Left renal pelvis (tissue), 4 donors: ENCODE measurements around the gene NTM. TPM values are rescaled to one million over a fixed set of nuclear protein-coding genes. Genes with fewer than 3 reads are reported as not detected.

Experiments used
- DNase-seq, 4 donors: peaks; one replicate each; pipeline ENCODE4 v3.0.0-alpha.2; 2013; ENCODE audit warnings: low read depth in 4 of 4, low spot score in 3 of 4
- polyA plus RNA-seq, 4 donors: library from polyadenylated mRNA; unstranded; fragments of 120-200 nt; gene quantifications; one replicate each; pipeline ENCODE4 v1.2.1, GENCODE V29; 2013; ENCODE audit not compliant: insufficient read length in 4 of 4

Gene NTM
- polyA plus RNA-seq, 4 donors: 41.2 to 80.3 (median 50.2) TPM

DNA sequence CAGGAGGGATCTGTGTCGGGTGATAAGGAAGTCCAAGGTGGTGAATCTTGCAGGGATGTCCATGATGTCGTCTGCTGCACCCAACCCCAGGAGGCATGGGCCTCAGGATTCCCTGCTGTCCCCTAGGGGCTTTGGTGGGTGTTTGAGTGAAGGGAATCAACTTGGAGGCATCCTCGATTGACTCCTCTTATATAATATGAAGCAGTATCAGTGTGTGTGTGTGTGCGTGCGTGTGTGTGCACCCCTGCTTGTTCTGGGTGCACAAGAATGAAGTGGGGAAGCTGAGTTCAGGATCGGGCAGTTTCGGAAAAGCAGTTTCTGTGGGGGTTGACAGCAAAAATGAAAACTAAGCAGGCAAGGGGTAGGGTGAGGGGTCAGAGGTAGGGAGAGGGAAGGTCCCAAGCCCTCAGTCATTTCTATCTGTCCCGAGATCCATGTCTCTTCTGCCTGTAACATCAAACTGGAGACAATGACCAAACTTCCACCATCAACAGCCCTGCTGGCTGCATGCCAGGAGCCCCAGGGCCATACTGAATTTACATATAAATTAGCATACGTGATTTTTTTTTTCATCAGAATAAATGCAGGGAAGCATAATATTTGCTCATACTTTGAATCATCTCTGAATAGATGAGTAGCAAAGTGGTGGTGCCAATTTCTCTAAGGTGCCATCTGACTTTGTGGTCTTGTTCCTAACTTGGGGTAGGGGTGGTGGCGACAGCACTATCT lies 2.0 kb downstream of the NTM start:
- no peak for DNase-seq

DNA sequence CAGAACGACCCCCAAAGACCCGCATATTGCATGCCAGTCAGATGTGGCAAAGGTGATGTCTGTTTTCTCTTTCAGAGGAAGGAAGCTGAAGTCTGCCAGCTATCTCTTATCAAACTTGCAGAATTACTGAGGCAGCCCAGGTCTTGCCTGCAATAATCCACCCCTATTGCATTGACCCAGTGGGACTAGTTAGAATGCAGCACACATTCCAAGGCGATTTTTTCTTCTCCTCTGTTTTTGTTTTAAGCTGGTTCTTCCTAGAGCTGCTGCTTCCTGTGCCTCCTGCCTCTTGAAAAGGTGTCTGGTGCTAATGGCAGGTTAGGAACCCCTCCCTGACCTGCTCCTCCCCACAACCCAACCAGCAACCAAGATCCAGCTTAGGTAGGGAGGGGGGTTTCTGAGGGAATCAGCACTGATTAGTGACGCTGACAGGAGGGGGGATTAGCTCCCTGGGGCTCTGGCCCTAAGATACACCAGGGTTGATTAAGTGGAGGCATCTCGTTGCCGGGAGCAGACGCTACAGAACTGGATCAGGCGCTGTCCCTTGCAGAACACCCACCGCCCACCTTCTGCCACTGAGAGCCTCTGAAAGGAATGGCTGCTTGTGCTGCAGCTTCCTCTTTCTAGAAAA lies 2.8 kb downstream of the NTM start:
- DNase-seq: no peak

DNA sequence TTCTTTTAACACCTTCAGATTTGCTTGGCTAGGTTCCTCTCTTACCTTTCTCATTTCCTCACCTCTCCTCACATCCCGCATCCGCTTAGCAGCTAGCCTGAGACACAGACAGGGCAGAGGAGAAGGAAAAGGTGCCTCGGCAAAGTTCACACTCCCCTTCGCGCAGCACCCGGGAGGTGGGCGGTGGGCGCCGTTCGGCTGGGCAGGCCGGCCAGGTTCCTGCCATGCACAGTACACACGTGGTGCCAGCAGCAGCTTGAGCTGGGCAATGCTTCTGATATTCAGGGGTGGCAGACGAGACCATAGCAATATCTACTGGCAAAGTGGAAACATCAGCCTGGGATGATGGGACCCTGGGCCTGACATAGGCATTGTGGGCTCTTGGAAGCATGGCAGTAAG lies 3.3 kb downstream of the NTM start:
- DNase-seq: no peak

DNA sequence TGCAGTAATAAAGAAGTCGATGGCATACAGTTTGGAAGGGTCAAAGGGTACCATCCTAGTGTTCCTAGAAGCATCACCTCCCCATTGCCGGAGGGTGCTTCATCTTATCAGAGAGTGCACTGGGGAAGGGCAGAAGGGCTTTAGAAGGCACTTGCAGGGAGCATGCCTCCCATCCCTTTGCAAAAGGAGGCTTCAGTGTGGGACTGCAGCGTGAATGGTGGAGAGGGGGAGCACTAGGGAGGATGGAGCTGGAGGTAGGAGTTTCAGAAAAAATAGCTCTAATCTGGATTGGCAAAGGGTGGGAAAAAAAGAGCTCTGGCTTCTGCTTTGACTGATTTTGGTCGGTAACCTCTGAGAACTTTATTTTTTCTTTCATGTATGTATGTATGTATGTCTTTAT lies 5.0 kb downstream of the NTM start:
- DNase-seq: no peak

DNA sequence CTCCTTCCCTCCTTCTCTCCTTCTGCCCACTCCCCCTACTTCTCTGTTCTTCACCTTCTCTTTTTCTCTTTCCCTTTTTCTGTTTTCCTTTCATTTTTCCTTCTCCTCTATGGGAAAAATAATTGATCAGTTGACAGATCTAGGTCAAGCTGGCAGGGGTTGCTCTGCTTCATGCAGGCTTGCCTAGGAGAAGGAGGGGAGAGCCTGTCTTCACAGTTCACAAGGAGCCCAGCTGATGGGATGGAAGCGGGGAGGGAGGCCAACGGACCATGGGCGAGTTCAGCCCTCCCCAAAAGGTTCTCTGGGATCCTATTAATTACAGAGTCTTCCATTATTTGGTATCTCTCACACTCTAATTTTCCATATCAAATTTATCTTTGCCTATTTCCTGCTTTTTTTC lies 5.5 kb downstream of the NTM start:
- DNase-seq: no peak

DNA sequence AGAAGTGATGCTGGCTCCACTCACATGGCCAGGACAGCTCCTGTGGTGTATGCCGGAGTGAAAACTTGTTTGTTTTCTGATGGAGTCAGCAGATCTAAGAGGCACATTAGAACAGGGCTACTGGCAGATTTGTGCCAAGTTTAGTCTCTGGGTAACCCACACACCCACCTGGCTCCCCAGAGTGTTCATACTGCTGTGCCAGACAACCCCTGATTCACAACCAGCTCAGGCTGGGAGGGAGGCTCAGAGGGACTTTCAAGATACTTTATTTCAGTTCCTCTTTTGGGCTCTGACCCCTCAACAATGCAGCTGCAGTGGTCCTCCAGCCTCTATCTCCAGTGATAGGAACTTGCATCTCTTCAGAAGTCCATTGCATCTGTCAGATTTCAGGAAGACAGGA lies 8.5 kb downstream of the NTM start:
- no peak for DNase-seq

DNA sequence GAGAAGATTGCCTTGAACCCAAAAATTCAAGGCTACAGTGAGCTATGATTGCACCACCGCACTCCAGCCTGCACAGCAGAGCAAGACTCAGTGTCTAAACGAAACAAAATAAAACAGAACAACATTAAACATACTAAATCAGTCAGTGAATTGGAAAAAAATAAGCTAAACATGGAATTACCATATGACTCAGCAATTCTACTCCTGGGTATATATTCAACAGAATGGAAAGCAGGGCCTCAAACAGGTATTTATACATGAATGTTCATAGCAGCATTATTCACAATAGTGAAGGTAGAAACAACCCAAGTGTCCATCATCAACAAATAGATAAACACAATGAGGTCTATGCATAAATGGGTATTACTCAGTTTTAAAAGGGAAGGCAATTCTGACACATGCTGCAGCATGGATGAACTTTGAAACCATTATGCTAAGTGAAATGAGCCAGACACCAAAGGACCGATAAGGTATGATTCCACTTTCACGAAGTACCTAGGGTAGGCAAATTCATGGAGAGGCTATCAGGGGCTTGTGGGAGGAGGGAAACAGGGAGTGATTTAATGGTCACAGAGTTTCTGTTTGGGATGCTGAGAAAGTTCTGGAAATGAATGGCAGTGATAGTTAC lies 15.5 kb downstream of the NTM start:
- no peak for DNase-seq

DNA sequence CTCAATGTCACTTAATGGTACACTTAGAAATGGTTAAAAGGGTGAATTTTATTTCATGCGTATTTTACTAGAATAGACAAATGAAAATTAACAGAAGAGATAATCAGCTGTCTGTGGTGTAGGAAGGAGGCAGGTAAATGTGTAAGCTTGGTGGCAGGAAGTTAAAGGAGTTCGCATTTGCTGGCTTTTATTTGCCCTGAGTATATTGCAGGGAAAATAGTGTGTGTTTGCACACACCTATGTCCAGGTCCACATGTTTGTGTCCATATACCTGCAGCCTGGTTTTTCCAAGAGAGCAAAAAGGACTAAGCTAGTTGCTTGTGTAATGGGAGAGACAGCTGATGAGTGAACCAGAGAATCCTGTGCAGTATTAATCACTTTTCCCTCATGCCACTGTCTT lies 16.0 kb downstream of the NTM start:
- no peak for DNase-seq

DNA sequence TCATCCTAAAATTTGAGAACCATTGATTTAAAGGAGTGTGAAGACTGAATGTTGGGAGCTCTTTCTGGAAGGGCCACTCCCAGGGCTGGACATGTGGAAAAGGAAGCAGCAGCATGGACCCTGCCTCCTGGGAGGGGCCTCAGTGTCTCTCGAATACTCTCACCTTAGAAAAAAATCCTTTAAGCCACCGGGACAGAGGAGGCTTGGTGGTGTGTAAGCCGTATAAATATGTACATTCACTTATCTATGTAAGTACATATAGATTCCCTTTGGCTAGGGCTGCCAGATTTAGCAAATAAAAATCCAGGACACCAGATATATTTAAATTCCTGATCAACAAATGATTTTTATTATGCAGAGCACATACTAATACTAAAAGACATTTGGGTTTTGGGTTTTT lies 17.6 kb downstream of the NTM start:
- DNase-seq: no peak

DNA sequence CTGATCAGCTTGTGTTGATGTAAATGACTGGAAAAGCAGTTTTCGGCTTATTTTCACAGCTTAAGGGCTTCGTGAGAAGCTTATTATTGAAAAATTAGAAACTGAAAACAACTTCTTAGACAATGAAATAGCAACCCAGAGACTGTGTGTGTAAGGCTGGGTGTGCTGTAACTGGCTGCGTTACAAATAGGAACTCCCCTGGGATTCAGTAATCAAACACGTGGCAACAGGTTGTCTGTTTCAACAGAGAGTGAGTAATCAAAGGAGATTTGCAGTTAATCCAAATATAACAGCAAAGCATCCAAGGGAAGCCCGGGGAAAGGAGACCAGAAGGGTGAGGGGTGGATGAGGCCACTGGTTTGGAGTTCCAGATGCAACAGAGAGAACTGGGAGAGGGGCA lies 19.2 kb downstream of the NTM start:
- DNase-seq: no peak

DNA sequence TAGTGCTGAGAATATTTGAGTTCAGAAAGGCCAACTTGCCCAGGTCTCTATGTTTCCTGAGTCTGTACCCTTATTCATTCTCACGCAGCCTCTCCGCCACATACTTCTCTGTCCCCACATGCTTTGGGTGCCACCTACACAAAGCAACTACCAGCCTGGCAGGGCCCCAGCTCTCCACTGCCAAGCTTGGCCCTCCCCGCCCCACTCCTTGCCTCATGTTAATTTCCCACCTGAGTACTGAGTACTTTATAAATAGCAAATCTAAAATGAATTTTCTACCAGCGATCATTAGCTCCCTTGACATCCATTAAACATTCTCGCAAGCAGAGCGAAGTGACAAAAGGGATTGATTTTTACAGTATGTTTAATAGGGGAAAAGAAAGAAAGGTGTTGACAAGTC lies 20.8 kb downstream of the NTM start:
- no peak for DNase-seq

DNA sequence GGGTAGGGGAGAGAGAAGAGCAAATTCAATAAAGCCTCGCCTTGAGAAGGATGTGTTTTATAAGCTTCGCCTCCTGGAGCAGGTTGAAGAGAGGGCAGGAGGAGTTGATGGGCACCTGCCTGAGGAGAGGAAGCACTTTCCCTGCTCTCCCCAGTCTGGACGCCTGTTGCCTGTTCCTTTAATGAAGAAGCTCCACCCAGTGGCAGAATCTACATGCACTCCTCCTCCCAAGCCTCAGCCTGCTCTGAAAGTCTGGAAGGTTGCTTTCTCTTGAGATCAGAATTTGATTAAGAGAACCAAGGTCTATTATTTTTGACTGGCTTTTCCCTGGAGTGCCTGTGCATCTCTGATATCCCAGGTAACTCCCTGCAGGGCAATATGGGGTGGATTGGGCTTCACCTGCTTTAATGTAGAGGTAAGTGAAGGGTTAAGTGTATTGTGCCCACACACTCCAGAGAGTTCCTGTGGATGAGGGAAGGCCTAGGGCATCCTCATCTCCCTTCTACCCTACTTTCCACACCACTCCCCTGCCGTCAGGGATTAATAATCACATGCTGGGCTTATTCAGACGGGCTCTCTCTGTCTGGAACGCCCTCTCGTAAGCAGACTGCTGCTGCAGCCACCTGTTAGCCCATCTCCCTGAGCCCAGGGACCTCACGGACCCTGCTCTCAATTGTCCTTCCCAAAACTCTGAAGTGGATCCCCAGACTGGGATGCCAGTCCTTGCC lies 22.3 kb downstream of the NTM start:
- DNase-seq: no peak

DNA sequence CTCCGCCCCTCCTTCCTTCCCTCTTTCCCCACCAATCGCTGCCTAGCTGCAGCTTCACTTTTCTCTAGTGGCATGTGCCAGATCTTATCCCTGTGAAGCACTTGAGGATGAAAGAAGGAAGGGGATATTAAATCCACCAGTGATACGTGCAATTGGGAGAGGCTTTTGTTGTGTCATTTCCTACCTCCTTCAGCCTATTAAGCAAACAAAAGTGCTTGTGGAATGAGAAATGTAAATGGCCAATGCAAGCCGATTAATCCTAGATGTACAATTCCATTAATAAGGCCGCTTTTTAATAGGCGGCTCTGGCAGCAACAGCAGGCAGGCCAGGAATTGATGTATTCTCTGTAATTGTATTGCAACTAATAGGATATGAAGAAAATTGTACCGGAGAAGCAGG lies 23.3 kb downstream of the NTM start:
- no peak for DNase-seq

DNA sequence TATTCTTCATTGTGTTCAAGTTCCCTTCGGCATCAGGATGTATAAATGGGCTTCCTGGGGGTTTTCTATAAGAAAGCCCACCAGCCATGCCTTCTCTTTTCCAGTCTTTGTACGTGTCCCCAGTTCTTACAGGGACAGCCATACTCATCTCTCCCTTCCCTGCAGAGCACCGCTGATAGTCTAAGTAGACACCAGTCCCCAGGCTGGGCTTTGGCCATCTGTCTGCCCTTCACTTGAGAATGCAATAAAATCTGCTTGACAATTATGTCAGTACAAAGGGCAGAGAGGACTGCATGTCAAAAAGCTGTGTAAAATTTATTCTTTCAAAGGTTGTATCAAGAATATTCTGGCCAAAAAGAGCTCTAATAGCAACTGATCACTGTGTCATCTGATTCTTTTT lies 27.3 kb downstream of the NTM start:
- no peak for DNase-seq

DNA sequence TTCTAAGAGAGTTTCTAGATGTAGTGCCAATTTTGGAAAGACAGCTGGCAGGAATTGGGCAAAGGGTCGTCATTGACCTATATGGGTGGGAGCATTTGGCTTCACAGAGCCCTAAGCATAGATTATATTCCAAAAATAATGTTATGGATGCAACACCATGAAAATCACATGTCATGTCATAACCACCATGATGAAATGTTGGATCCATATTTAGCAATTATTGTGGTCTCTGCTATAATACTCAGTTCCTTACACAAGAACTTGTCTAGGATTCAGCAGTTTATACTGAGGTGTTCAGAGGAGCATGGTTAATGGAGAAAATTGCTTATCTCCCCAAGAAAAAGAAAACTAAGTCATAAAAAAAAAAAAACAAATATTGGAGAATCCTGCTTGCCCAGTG lies 31.6 kb downstream of the NTM start:
- DNase-seq: no peak

DNA sequence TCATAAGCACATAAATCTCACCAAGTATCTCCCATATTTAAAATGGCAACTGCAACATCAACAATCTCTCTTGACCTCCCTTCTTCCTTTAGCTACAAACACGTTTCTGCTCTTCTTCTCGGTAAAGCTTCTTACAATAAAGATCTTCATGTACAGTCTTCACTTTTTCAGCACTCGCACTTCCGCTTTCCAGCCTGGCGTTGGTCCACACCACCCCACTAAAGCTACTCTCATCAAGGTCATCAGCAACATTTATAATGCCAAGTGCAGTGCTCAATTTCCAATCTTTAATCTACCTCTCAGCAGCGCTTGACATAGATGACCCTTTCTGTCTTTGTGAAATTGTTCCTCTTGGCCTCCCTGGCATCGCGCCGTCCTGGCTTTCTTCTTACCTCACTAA lies 33.6 kb downstream of the NTM start:
- DNase-seq: no peak

DNA sequence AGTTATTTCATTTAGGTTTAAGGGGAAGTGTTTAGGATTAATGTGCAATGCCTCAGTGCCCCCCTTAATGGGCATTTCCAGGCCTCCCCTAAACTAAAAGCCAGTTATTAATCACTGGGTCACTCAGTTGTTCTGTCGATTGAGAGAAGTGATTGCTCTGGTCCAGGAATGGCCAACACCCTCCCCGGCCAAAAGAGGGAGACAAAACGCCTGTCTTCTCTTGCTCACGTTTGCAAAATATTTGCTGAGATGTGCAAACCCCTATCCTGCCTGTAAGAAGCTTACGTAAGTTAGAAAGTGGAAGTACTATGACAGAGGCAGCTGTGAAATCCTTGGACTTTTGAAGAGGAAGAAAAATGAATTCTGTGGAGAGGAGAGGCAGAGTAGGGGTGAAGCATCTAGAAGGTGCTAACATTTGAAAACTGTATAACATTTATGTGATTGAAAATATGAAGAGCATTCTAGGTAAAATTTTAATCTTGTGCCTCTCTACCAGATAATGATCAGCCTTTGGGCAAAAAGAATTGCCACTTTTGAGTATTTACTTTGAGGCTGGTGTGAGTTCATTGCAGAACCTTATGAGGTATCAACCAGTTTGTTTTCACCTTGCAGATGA lies 37.7 kb downstream of the NTM start:
- DNase-seq: no peak

DNA sequence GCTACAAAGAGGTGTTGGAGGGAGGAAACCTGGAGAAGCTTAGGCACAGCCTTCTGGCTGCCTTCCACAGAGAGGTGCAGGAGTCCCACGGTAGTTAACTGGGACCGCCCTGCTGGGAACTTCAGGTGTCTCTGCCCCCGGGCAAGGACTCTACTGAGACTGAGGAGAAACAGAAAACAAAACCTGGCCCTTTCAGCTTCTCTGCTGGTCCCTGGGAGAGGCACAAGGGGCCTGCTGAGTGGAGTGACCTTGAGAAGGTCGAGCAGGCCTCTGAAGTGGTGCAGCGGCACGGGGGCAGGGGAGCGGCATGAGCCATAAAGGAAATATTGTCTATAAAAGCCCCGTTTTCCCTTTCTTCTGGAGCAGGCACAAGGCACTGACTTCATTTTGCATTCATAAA lies 38.9 kb downstream of the NTM start:
- no peak for DNase-seq

DNA sequence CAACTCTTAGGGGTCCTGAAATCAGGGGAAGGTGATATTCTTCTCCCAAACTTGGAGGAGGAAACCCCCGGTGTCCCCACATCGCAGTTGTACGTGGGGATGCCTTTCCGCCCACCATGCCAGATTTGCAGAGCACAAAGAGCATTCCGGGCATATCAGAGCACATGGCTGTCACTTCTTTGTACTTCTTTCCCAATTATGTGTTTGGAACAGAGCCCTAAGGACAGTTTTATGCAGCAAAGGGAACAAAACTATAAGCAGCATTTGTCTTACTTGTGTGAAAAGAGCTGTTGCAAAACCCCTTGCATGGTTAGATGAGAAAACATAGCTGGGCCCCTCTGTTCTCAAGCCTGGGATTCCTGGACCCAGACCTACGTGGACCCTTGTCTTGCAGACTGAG lies 41.2 kb downstream of the NTM start:
- no peak for DNase-seq

DNA sequence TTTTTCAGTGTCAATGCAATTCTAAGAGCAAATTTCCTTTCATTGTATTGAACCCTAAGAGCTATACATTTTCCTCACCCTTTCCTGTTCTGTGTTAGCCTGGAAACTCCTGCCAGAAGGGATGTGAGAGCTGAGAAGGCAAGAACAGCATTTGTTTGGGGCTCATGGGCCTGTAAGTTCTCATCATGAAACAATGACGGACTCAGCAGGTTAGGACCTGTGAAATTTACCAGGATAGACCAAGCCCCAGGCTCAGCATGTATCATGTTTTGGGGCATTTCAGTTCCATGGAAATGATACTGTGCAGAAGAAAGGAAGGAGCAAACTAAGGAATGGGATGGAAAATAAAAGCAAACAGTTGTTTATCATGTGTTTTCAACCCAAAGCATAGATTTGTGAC lies 41.6 kb downstream of the NTM start:
- DNase-seq: no peak

DNA sequence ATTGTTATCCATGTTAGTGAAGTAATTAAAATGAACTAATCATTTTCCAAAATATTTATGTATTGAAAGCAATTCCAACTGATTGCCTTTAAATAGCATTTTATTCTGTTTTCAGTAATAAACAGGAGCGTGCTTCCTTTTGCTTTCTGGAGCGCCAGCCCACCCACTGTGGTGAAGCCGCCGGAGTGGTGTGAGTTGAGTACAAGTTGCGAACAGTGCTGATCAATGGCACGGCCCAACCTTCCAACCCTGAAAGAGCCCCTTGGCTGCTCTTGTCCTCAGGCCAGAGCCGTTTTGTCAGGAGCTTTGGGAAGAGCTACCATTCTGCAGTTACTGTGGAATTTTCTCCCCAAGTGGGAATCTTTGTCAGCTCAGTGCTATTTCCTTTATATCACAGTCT lies 42.8 kb downstream of the NTM start:
- no peak for DNase-seq
